Smooth muscle cell (in vitro differentiated cells): Measurements from ENCODE around the gene WWOX. TPM values are rescaled to one million over a fixed set of nuclear protein-coding genes. Genes with fewer than 3 reads are reported as not detected.

Experiments used
- DNase-seq: peaks from one replicate; lab custom pipeline; 2025; ENCODE audit not compliant: unreplicated experiment; lab: John Stamatoyannopoulos, UW
- H2AFZ ChIP-seq: fragments of 200-600 bp; sonication (generic); 2 replicates; pipeline ENCODE4 v1.6.0; 2016; ENCODE audit warnings: antibody characterized with exemption, low read depth, mild to moderate bottlenecking
- H3F3A ChIP-seq: fragments of 200-600 bp; sonication (generic); 2 replicates; pipeline ENCODE4 v1.6.0; 2017; ENCODE audit warnings: antibody characterized with exemption, low read depth
- H3K27ac ChIP-seq: fragments of 200-600 bp; sonication (generic); 2 replicates; pipeline ENCODE4 v1.5.1; 2016; ENCODE audit warnings: low read depth, mild to moderate bottlenecking
- H3K27me3 ChIP-seq: fragments of 200-600 bp; sonication (generic); 2 replicates; pipeline ENCODE4 v1.6.1; 2016; ENCODE audit warnings: low read depth, mild to moderate bottlenecking
- H3K36me3 ChIP-seq: fragments of 200-600 bp; sonication (generic); 2 replicates; pipeline ENCODE4 v1.5.1; 2016; ENCODE audit warnings: low read depth
- H3K4me1 ChIP-seq: fragments of 200-600 bp; sonication (generic); 2 replicates; pipeline ENCODE4 v1.5.1; 2016; ENCODE audit warnings: low read depth
- H3K4me2 ChIP-seq: fragments of 200-600 bp; sonication (generic); 2 replicates; pipeline ENCODE4 v1.6.0; 2016; ENCODE audit warnings: mild to moderate bottlenecking
- H3K4me3 ChIP-seq: fragments of 200-600 bp; sonication (generic); 2 replicates; pipeline ENCODE4 v1.5.1; 2016; ENCODE audit warnings: mild to moderate bottlenecking
- H3K79me2 ChIP-seq: fragments of 200-600 bp; sonication (generic); 2 replicates; pipeline ENCODE4 v1.6.0; 2016; ENCODE audit warnings: low read depth, mild to moderate bottlenecking
- H3K9ac ChIP-seq: fragments of 200-600 bp; sonication (generic); 2 replicates; pipeline ENCODE4 v1.6.0; 2016; ENCODE audit warnings: low read depth
- H3K9me3 ChIP-seq: fragments of 200-600 bp; sonication (generic); replicated peaks from 2 replicates; pipeline ENCODE4 v1.5.1; 2016; ENCODE audit warnings: low read depth
- H4K20me1 ChIP-seq: fragments of 200-600 bp; sonication (generic); 2 replicates; pipeline ENCODE4 v1.6.0; 2016; ENCODE audit warnings: low read depth
- CTCF ChIP-seq: fragments of 200-600 bp; sonication (generic); IDR thresholded peaks from 2 replicates; pipeline ENCODE4 v1.5.1; 2017; ENCODE audit warnings: borderline replicate concordance, mild to moderate bottlenecking, antibody characterized with exemption; ENCODE audit not compliant: insufficient read depth, poor library complexity, severe bottlenecking
- WGBS: methylation state at CpG from one replicate; pipeline ENCODE4 v1.1.7; 2016; ENCODE audit warnings: low lambda C conversion rate; 5-methylcytosine and 5-hydroxymethylcytosine counted together
- polyA plus RNA-seq: library from polyadenylated mRNA; unstranded; fragments of >200 nt; fragmentation: Nextera tagmentation; extraction: Ambion mirVana; gene quantifications from 2 replicates; pipeline ENCODE4 v1.2.1, GENCODE V29; 2016
- total RNA-seq: library from RNA; depleted of rRNA; stranded (reverse); fragments of >200 nt; gene quantifications from 2 replicates; pipeline ENCODE4 v1.2.3, GENCODE V29; 2014

The WWOX gene
- total and polyA plus RNA-seq, 2 experiments from 2014 or later, result 7.5 to 14.0 TPM

- no peaks in the 10 kb centered on the region for H3F3A ChIP-seq
- no peaks in the 10 kb centered on the region for H3K9me3 ChIP-seq
- H2AFZ ChIP-seq, result no peak overlapping the region
- WGBS, result 46% methylated on average over 9 of the region's 9 CpGs
- no peak overlapping the region for H3K27ac ChIP-seq
- TF ChIP-seq CTCF, result no peak
- no peak overlapping the region for H3K4me2 ChIP-seq
- H3K79me2 ChIP-seq, result no peaks in the 10 kb centered on the region
- no peaks in the 10 kb centered on the region for H4K20me1 ChIP-seq
- H3K9ac ChIP-seq, result no peak overlapping the region
- no peaks in the 10 kb centered on the region for H3K4me1 ChIP-seq
- no peak for DNase-seq
- no peaks in the 10 kb centered on the region for H3K27me3 ChIP-seq
- no peak overlapping the region for H3K4me3 ChIP-seq
- H3K36me3 ChIP-seq, result no peaks in the 10 kb centered on the region
Measured at GRCh38 chr16:78128913-78129312, 29.5 kb downstream of the WWOX start.

GRCh38 chr16:78129349-78129748, 29.9 kb downstream of the WWOX start:
- Histone ChIP-seq H3K4me3 (no peak overlapping the region), H3K79me2 (no peaks in the 10 kb centered on the region), H3K4me2 (no peak overlapping the region), H3K36me3 (no peaks in the 10 kb centered on the region), H3F3A (no peaks in the 10 kb centered on the region), H3K9me3 (no peaks in the 10 kb centered on the region), H3K4me1 (no peaks in the 10 kb centered on the region), H2AFZ (no peak overlapping the region), H3K9ac (no peak overlapping the region), H4K20me1 (no peaks in the 10 kb centered on the region), H3K27me3 (no peaks in the 10 kb centered on the region), H3K27ac (no peak overlapping the region)
- TF ChIP-seq CTCF, result no peak
- no peak for DNase-seq
- WGBS, result 75% methylated on average over 2 of the region's 2 CpGs

- no peaks in the 10 kb centered on the region for H3K79me2 ChIP-seq
- no peak overlapping the region for H3K4me3 ChIP-seq
- no peaks in the 10 kb centered on the region for H3F3A ChIP-seq
- no peaks in the 10 kb centered on the region for H3K9me3 ChIP-seq
- H3K9ac ChIP-seq, result no peak overlapping the region
- DNase-seq, result no peak
- no peaks in the 10 kb centered on the region for H3K27me3 ChIP-seq
- H3K4me2 ChIP-seq, result no peak overlapping the region
- TF ChIP-seq CTCF, result no peak
- WGBS, result 88% methylated on average over 4 of the region's 4 CpGs
- no peak overlapping the region for H2AFZ ChIP-seq
- H3K36me3 ChIP-seq, result no peaks in the 10 kb centered on the region
- no peaks in the 10 kb centered on the region for H4K20me1 ChIP-seq
- no peaks in the 10 kb centered on the region for H3K4me1 ChIP-seq
- no peak overlapping the region for H3K27ac ChIP-seq
Measured at GRCh38 chr16:78130083-78130608, 30.7 kb downstream of the WWOX start.

- H4K20me1 ChIP-seq, result no peaks in the 10 kb centered on the region
- no peaks in the 10 kb centered on the region for H3K4me1 ChIP-seq
- no peak for TF ChIP-seq CTCF
- no peak overlapping the region for H3K4me3 ChIP-seq
- no peaks in the 10 kb centered on the region for H3K27me3 ChIP-seq
- no peak overlapping the region for H3K27ac ChIP-seq
- DNase-seq, result no peak
- no peak overlapping the region for H2AFZ ChIP-seq
- no peaks in the 10 kb centered on the region for H3K36me3 ChIP-seq
- H3K79me2 ChIP-seq, result no peaks in the 10 kb centered on the region
- no peak overlapping the region for H3K4me2 ChIP-seq
- H3F3A ChIP-seq, result no peaks in the 10 kb centered on the region
- WGBS, result 92% methylated on average over 5 of the region's 5 CpGs
- no peak overlapping the region for H3K9ac ChIP-seq
- no peaks in the 10 kb centered on the region for H3K9me3 ChIP-seq
Measured at GRCh38 chr16:78130950-78131349, 31.5 kb downstream of the WWOX start.
